Measurements from ENCODE around the gene GPR31. TPM values are rescaled to one million over a fixed set of nuclear protein-coding genes. Genes with fewer than 3 reads are reported as not detected.

The GPR31 gene
- total RNA-seq, 1 experiment from 2014 or later, result not detected

DNA sequence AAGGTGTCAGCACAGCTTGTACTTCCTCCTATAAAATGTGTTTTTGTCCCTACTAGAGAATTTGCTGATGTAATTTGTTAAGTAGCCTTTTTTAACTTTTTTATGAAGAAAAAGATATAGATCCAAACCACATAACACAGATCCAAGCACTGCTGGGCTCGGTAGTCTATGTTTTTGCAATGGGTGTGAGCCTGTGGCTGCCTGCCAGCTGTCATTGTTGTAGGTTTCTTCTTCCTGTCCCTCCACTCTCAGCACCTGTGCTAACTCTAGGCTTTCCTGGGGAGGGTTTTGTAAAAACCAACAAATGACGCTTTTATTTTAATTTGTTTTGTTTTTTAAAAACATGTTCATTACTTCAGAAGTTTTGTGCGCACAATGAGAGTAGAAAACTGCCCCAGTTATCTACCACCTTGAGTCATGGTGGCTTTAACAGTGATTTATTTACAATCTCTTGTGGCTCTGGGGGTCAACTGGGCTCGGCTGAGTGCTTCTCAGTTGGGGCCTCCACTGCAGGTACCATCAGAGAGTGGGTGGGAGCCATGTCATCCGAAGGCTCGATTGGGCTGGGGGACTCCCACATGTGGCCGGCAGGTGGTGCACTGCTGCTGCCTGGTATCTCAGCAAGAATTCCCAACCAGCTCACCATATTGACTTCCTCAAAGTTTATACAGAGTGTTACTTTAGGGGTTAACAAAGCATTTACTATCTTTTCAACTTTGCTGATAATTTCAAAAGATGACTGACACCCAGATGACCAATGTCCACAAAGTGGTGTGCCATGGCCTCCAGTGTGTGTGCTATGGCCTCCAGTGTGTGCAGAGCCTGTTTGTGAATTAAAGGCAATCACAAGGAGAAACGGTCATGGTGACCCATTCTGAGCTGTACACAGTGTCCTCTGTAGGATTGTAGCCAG, 37.9 kb downstream of the GPR31 start:
- H2BK5ac ChIP-seq (ENCODE audit: insufficient read length, low read length), result no peak overlapping the region
- Mint-ChIP-seq H3K9me3 (peaks cover 5 to 14% of the 10 kb centered on the region in 2 experiments; a peak in 4 of 5 replicates), H3K36me3 (ENCODE audit: insufficient read depth in 1 of 3, low read depth in 3 of 3) (peaks cover 0 to 12% (median 5%) of the 10 kb centered on the region in 3 experiments; a peak in 5 of 7 replicates), H3K4me1 (peaks cover 18% of the 10 kb centered on the region in 2 experiments), H3K27me3 (ENCODE audit: low read depth) (peaks cover 11% of the 10 kb centered on the region), H3K27ac (no peak overlapping the region), H3K4me3 (no peak overlapping the region)
- no peaks in the 10 kb centered on the region for H3K23me2 ChIP-seq (ENCODE audit: insufficient read length, low read depth, low read length, poor library complexity, severe bottlenecking)
- H3K4me2 ChIP-seq (ENCODE audit: insufficient read depth, insufficient read length, low read length), result no peak overlapping the region
- no peaks in the 10 kb centered on the region for H3K4me1 ChIP-seq (ENCODE audit: insufficient read depth, low read length)
- H3K9ac ChIP-seq (ENCODE audit: extremely low read depth, insufficient read length, low read length), result no peak overlapping the region
- no CpG with 5 or more reads among the region's 8 CpGs for WGBS (ENCODE audit: extremely low coverage, insufficient read length, low lambda C conversion rate)
- no peak overlapping the region for H4K5ac ChIP-seq (ENCODE audit: insufficient read length, low read depth, low read length)
- no peaks in the 10 kb centered on the region for H4K20me1 ChIP-seq (ENCODE audit: control insufficient read depth, insufficient read depth, insufficient read length)
- no peak overlapping the region for H3T11ph ChIP-seq (ENCODE audit: low read length)
- no peak overlapping the region for H3K23ac ChIP-seq (ENCODE audit: insufficient read length, low read depth, low read length)
- H2BK15ac ChIP-seq (ENCODE audit: low read depth, low read length), result no peak overlapping the region
- no peak overlapping the region for H2AK5ac ChIP-seq (ENCODE audit: insufficient read length, low read length)
- no peak overlapping the region for H4K8ac ChIP-seq (replicated peaks; ENCODE audit: insufficient read length, low read depth, low read length)
- H3K4ac ChIP-seq (ENCODE audit: low read depth, low read length), result no peak overlapping the region
- H3K14ac ChIP-seq (ENCODE audit: insufficient read depth, low read length), result no peak overlapping the region
- no peaks in the 10 kb centered on the region for H3K9me3 ChIP-seq (ENCODE audit: control insufficient read depth, low read depth, low read length)
- H3K79me1 ChIP-seq (ENCODE audit: insufficient read depth, low read depth, low read length, poor library complexity, severe bottlenecking), result no peaks in the 10 kb centered on the region
- DNase-seq, result no peak
- no peak overlapping the region for H2BK120ac ChIP-seq (ENCODE audit: low read depth, low read length, poor library complexity, severe bottlenecking)
- no peaks in the 10 kb centered on the region for H3K79me2 ChIP-seq (ENCODE audit: insufficient read depth, low read length)
- no peak overlapping the region for H2BK12ac ChIP-seq (ENCODE audit: insufficient read length, low read depth, low read length)
- H3K27ac ChIP-seq (ENCODE audit: insufficient read length, low read depth, low read length), result no peak overlapping the region
- no peak overlapping the region for H3K18ac ChIP-seq (ENCODE audit: insufficient read length, low read depth, low read length)
- H2BK20ac ChIP-seq (ENCODE audit: low read depth, low read length, poor library complexity, severe bottlenecking), result no peak overlapping the region
- H2AFZ ChIP-seq (ENCODE audit: low read length), result no peak overlapping the region
- no peaks in the 10 kb centered on the region for H3K27me3 ChIP-seq (ENCODE audit: insufficient read depth, low read length)
- H4K91ac ChIP-seq (ENCODE audit: insufficient read length, low read depth, low read length), result no peak overlapping the region
- H3K56ac ChIP-seq (ENCODE audit: insufficient read length, low read depth, low read length), result no peak overlapping the region
- TF ChIP-seq, protein P1, sequence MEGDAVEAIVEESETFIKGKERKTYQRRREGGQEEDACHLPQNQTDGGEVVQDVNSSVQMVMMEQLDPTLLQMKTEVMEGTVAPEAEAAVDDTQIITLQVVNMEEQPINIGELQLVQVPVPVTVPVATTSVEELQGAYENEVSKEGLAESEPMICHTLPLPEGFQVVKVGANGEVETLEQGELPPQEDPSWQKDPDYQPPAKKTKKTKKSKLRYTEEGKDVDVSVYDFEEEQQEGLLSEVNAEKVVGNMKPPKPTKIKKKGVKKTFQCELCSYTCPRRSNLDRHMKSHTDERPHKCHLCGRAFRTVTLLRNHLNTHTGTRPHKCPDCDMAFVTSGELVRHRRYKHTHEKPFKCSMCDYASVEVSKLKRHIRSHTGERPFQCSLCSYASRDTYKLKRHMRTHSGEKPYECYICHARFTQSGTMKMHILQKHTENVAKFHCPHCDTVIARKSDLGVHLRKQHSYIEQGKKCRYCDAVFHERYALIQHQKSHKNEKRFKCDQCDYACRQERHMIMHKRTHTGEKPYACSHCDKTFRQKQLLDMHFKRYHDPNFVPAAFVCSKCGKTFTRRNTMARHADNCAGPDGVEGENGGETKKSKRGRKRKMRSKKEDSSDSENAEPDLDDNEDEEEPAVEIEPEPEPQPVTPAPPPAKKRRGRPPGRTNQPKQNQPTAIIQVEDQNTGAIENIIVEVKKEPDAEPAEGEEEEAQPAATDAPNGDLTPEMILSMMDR (conservative IDR thresholded peaks at IDR 0.05), result no peak; the same call in 2 of the 3 replicates

Data from H9 (cell line).